Tibial artery (tissue), 4 donors: ENCODE measurements around the gene ADORA1.

ENCODE experiments used
- DNase-seq, 2 donors: peaks; one replicate each; pipeline ENCODE4 v3.0.0-alpha.2; 2019
- H3K27ac ChIP-seq, 2 donors: fragments of 200-600 bp; sonication (generic) in 1 of 2; 1 replicate in 1 of 2; 2 replicates in 1 of 2; pipeline ENCODE4 v1.5.1; 2018 to 2019; ENCODE audit warnings: mild to moderate bottlenecking in 1 of 2
- H3K27me3 ChIP-seq, 2 donors: fragments of 200-600 bp; sonication (generic) in 1 of 2; one replicate each; pipeline versions ENCODE4 v1.5.1 to v1.6.0; 2016 to 2019
- H3K36me3 ChIP-seq, 3 donors: fragments of 200-600 bp; sonication (generic) in 2 of 3; one replicate each; pipeline ENCODE4 v1.5.1; 2016 to 2019; ENCODE audit warnings: mild to moderate bottlenecking in 2 of 3
- H3K4me1 ChIP-seq, 4 donors: fragments of 200-600 bp; sonication (generic) in 2 of 4; 1 replicate in 3 of 4; 2 replicates in 1 of 4; pipeline ENCODE4 v1.5.1; 2016 to 2019
- H3K4me3 ChIP-seq, 2 donors: fragments of 200-600 bp; sonication (generic) in 1 of 2; 1 replicate in 1 of 2; 2 replicates in 1 of 2; pipeline ENCODE4 v1.5.1; 2018 to 2019; ENCODE audit warnings: mild to moderate bottlenecking in 2 of 2
- H3K9me3 ChIP-seq, 3 donors: fragments of 200-600 bp; sonication (generic) in 1 of 3; one replicate each; pipeline ENCODE4 v1.5.1; 2016 to 2019
- CTCF ChIP-seq, 2 experiments: fragments of 200-600 bp in 1 of 2; fragments of 450-650 bp in 1 of 2; IDR thresholded peaks; one replicate each; pipeline ENCODE4 v1.5.1; 2017 to 2019; ENCODE audit warnings: antibody characterized with exemption in 2 of 2, mild to moderate bottlenecking in 1 of 2, moderate library complexity in 1 of 2
- intact Hi-C: fragments of 100-400 bp; cut with DNase I; formaldehyde crosslinking; loops from one replicate; pipeline ENCODE4 v1.15.0; 2023; ENCODE audit warnings: low total_unique reads

Gene ADORA1

GRCh38 chr1:203082231-203082505 lies 45.4 kb upstream of the ADORA1 start:
- Histone ChIP-seq H3K4me3 (no peak overlapping the region), H3K27ac (no peak overlapping the region), H3K4me1 (no peaks in the 10 kb centered on the region), H3K36me3 (no peaks in the 10 kb centered on the region), H3K27me3 (peaks cover 0 to 29% of the 10 kb centered on the region in 2 donors), H3K9me3 (no peaks in the 10 kb centered on the region)
- no peak for DNase-seq
- intact Hi-C loops = no loop called here
- TF ChIP-seq CTCF (IDR thresholded peaks at IDR 0.05) = no peak

- intact Hi-C loops = no loop called here
- Histone ChIP-seq H3K27me3 (peaks cover 0 to 28% of the 10 kb centered on the region in 2 donors), H3K4me3 (no peak overlapping the region), H3K9me3 (no peaks in the 10 kb centered on the region), H3K36me3 (no peaks in the 10 kb centered on the region), H3K27ac (no peak overlapping the region), H3K4me1 (no peaks in the 10 kb centered on the region)
- DNase-seq = no peak
- TF ChIP-seq CTCF (IDR thresholded peaks at IDR 0.05) = no peak
Measured at GRCh38 chr1:203082571-203083462, 44.7 kb upstream of the ADORA1 start.

- intact Hi-C loops = no loop called here
- Histone ChIP-seq H3K4me1 (no peaks in the 10 kb centered on the region), H3K36me3 (no peaks in the 10 kb centered on the region), H3K9me3 (no peaks in the 10 kb centered on the region), H3K4me3 (no peak overlapping the region), H3K27me3 (peaks cover 0 to 30% of the 10 kb centered on the region in 2 donors), H3K27ac (no peak overlapping the region)
- no peak for DNase-seq
- no peak for TF ChIP-seq CTCF (IDR thresholded peaks at IDR 0.05)
Measured at GRCh38 chr1:203083463-203083921, 44.0 kb upstream of the ADORA1 start.

- no peak for DNase-seq
- H3K9me3 ChIP-seq = no peaks in the 10 kb centered on the region
- TF ChIP-seq CTCF (IDR thresholded peaks at IDR 0.05) = no peak
- intact Hi-C loops = no loop called here
- no peaks in the 10 kb centered on the region for H3K4me1 ChIP-seq
- H3K4me3 ChIP-seq = no peak overlapping the region
- H3K36me3 ChIP-seq = no peaks in the 10 kb centered on the region
- peaks cover 0 to 40% of the 10 kb centered on the region in 2 donors for H3K27me3 ChIP-seq
- H3K27ac ChIP-seq = no peak overlapping the region
Measured at GRCh38 chr1:203084588-203085527, 42.7 kb upstream of the ADORA1 start.

GRCh38 chr1:203085528-203086406 lies 41.8 kb upstream of the ADORA1 start, which contains the start of gene MYOG:
Gene MYOG (minus strand): TSS chr1:203086012. CDS start chr1:203085961, 51 bp downstream.
- H3K27me3 ChIP-seq = peaks cover 0 to 35% of the 10 kb centered on the region in 2 donors
- DNase-seq = no peak
- H3K27ac ChIP-seq = no peak within 1 kb of the TSS
- H3K4me1 ChIP-seq = no peaks in the 10 kb centered on the region
- H3K4me3 ChIP-seq = no peak within 1 kb of the TSS
- no peaks in the 10 kb centered on the region for H3K9me3 ChIP-seq
- intact Hi-C loops = no loop called here
- TF ChIP-seq CTCF (IDR thresholded peaks at IDR 0.05) = no peak
- no peaks in the 10 kb centered on the region for H3K36me3 ChIP-seq
